K562 (cell line): Measurements from ENCODE around the gene ZNF382. TPM values are rescaled to one million over a fixed set of nuclear protein-coding genes. Genes with fewer than 3 reads are reported as not detected.

Experiments
- ATF2 ChIP-seq: sonication (generic); formaldehyde crosslinking; IDR thresholded peaks from 2 replicates; pipeline ENCODE4 v1.8.1; 2022; ENCODE audit warnings: missing genetic modification reagents
- DNMT1 ChIP-seq: fragments of 450-650 bp; IDR thresholded peaks from 2 replicates; pipeline ENCODE4 v1.6.1; 2016; ENCODE audit warnings: antibody characterized with exemption, mild to moderate bottlenecking
- ESRRA ChIP-seq: fragments of 450-650 bp; IDR thresholded peaks from 2 replicates; pipeline ENCODE4 v1.6.1; 2014; ENCODE audit warnings: low read depth, mild to moderate bottlenecking, moderate library complexity, borderline replicate concordance
- HDAC1 ChIP-seq, 2 experiments: fragments of 450-650 bp; IDR thresholded peaks; 2 replicates each; pipeline ENCODE4 v1.6.1; 2016 to 2017; ENCODE audit warnings: inconsistent platforms in 1 of 2, mild to moderate bottlenecking in 1 of 2, moderate library complexity in 1 of 2
- HNRNPLL ChIP-seq: fragments of 200-400 bp; formaldehyde crosslinking; IDR thresholded peaks from 2 replicates; pipeline ENCODE4 v1.6.1; 2017; ENCODE audit warnings: low read length, low read depth, mild to moderate bottlenecking; ENCODE audit not compliant: poor library complexity, severe bottlenecking
- MYC ChIP-seq, 2 experiments: fragments of 250-450 bp in 1 of 2; sonication (Bioruptor Pico) in 1 of 2; IDR thresholded peaks; 2 replicates each; pipeline versions ENCODE4 v1.5.1 to v1.6.1; 2012 to 2021; ENCODE audit warnings: low read depth in 2 of 2, borderline replicate concordance in 1 of 2, improper control_type of control experiment in 1 of 2, low read length in 1 of 2, mild to moderate bottlenecking in 1 of 2, moderate library complexity in 1 of 2
- NRF1 ChIP-seq, 2 experiments: fragments of 450-650 bp; IDR thresholded peaks in 1 of 2; conservative IDR thresholded peaks in 1 of 2; 2 replicates each; pipeline ENCODE4 v1.6.1; 2014; ENCODE audit warnings: mild to moderate bottlenecking in 2 of 2
- RBBP5 ChIP-seq: fragments of 200-600 bp; sonication (generic); IDR thresholded peaks from 2 replicates; pipeline ENCODE4 v1.6.1; 2012; ENCODE audit warnings: borderline replicate concordance, mild to moderate bottlenecking, low read length, control low read depth, inconsistent platforms; ENCODE audit not compliant: insufficient read depth, poor library complexity, severe bottlenecking
- SIRT6 ChIP-seq: IDR thresholded peaks from one replicate; pipeline ENCODE4 v1.6.1; 2012; ENCODE audit warnings: low read depth, mild to moderate bottlenecking, control low read depth, inconsistent platforms, low read length, moderate library complexity
- SRF ChIP-seq, 2 experiments: fragments of 250-450, 450-650 bp in 1 of 2; sonication (Bioruptor Pico) in 1 of 2; sonication (generic) in 1 of 2; formaldehyde crosslinking; IDR thresholded peaks; 2 replicates each; pipeline versions ENCODE4 v1.5.0 to v1.5.1; 2020 to 2022; ENCODE audit warnings: mild to moderate bottlenecking in 1 of 2, missing genetic modification reagents in 1 of 2
- TCF15 ChIP-seq: fragments of 250-450 bp; sonication (Bioruptor Pico); IDR thresholded peaks from 2 replicates; pipeline ENCODE4 v1.8.0; 2022; ENCODE audit warnings: moderate library complexity, mild to moderate bottlenecking, inconsistent platforms
- ZKSCAN1 ChIP-seq: fragments of 150-350 bp; IDR thresholded peaks from 2 replicates; pipeline ENCODE4 v1.6.1; 2016; ENCODE audit warnings: low read depth, low read length
- ZNF253 ChIP-seq: fragments of 250-450 bp; sonication (Bioruptor Pico); conservative IDR thresholded peaks from 2 replicates; pipeline ENCODE4 v1.6.1; 2021; ENCODE audit warnings: mild to moderate bottlenecking
- ZNF263 ChIP-seq: sonication (generic); formaldehyde crosslinking; IDR thresholded peaks from 2 replicates; pipeline ENCODE4 v1.8.0; 2022; ENCODE audit warnings: mild to moderate bottlenecking, missing genetic modification reagents, borderline replicate concordance
- ZNF282 ChIP-seq: sonication (generic); formaldehyde crosslinking; IDR thresholded peaks from 2 replicates; pipeline ENCODE4 v1.8.1; 2023; ENCODE audit warnings: missing genetic modification reagents
- ZNF311 ChIP-seq: fragments of 250-450 bp; sonication (Bioruptor Pico); IDR thresholded peaks from 2 replicates; pipeline ENCODE4 v1.4.0; 2020; ENCODE audit warnings: mild to moderate bottlenecking, moderate library complexity
- ZNF316 ChIP-seq: fragments of 450-650 bp; IDR thresholded peaks from 2 replicates; pipeline ENCODE4 v1.6.1; 2016
- ZNF518B ChIP-seq: fragments of 250-450 bp; sonication (Bioruptor Pico); IDR thresholded peaks from 2 replicates; pipeline ENCODE4 v1.5.0; 2021; ENCODE audit warnings: mild to moderate bottlenecking, moderate library complexity
- ZNF584 ChIP-seq: fragments of 200-800 bp; sonication (Bioruptor generic); IDR thresholded peaks from 2 replicates; pipeline ENCODE4 v1.6.1; 2016; ENCODE audit warnings: low read depth, mild to moderate bottlenecking, missing genetic modification characterization, missing compliant biosample characterization
- polyA plus RNA-seq, 8 experiments: library from polyadenylated mRNA; depleted of rRNA in 4 of 8; stranded (reverse) in 5 of 8; unstranded in 3 of 8; fragments of >200 nt; fragmentation: Nextera tagmentation in 2 of 8; fragmentation: Illumina TruSeq in 1 of 8; extraction: Ambion mirVana in 2 of 8; extraction: Trizol in 1 of 8; gene quantifications; 2 replicates each; pipeline versions ENCODE4 v1.2.1 to v1.2.3, GENCODE V29; 2011 to 2014; ENCODE audit warnings: inconsistent platforms in 1 of 8, missing spikeins in 1 of 8
- total RNA-seq, 7 experiments: library from RNA; depleted of rRNA in 6 of 7; stranded (reverse); fragments of >200 nt in 6 of 7; fragmentation: Illumina TruSeq in 2 of 7; extraction: Trizol in 2 of 7; gene quantifications; 2 replicates each; pipeline versions ENCODE4 v1.2.1 to v1.2.3, GENCODE V29; 2011 to 2021; ENCODE audit warnings: low replicate concordance in 1 of 7

The ZNF382 gene
- total and polyA plus RNA-seq, 9 of the 15 experiments (the other 6 are each of a cell fraction or from before 2014, with no cell fraction given): 0.04 to 0.27 (median 0.16) TPM; not detected in 5

GRCh38 chr19:36573020-36573894 lies 31.9 kb upstream of the ZNF382 start, which contains the start of gene ZNF529 (continued):
- TF ChIP-seq SIRT6 (no peak), MYC (IDR thresholded peaks at IDR 0.05; ENCODE audit: low read depth, low read length) (peak; percentile 99), MYC (CRISPR knock-in tag; IDR thresholded peaks at IDR 0.05; ENCODE audit: borderline replicate concordance, low read depth) (peak; percentile 90), ZNF316 (peak; percentile 29; the same call in 1 of the 2 replicates), RBBP5 (peak; percentile 87), DNMT1 (no peak), HNRNPLL (peak; percentile 25), ZNF263 (no peak; the same call in 1 of the 2 replicates), ESRRA (peak; percentile 95), ZNF584 (CRISPR knock-in tag) (0 out of 2 replicates have a peak, but pooled peaks have one; percentile 50), ZNF282 (no peak), SRF (CRISPR knock-in tag; IDR thresholded peaks at IDR 0.05) (no peak), NRF1 (conservative IDR thresholded peaks at IDR 0.05 in 1 of 2, IDR thresholded peaks at IDR 0.05 in 1 of 2) (peak; percentile 68 to 74), TCF15 (CRISPR knock-in tag) (no peak), ZKSCAN1 (peak; percentile 54; the same call in 1 of the 2 replicates), HDAC1 (IDR thresholded peaks at IDR 0.05) (peak in 1 of 2 experiments; percentile 99; a peak in 2 of 4 replicates), ZNF253 (CRISPR knock-in tag) (no peak), ATF2 (CRISPR knock-in tag) (no peak), ZNF311 (CRISPR knock-in tag) (no peak), ZNF518B (CRISPR knock-in tag) (no peak)
